ENCODE data around the gene MTCH1. TPM values are rescaled to one million over a fixed set of nuclear protein-coding genes. Genes with fewer than 3 reads are reported as not detected.
A peak's percentile ranks its signal among the peaks of the same experiment; 100 is the strongest.
"Not testable (repeated sequence)": the region's sequence is repeated elsewhere in the genome, so short reads cannot be mapped to it uniquely, and the experiment has no call there.

MTCH1 gene
- total RNA-seq, 1 donor from 2014 or later, result 216 TPM

GRCh38 chr6:37004044-37004980 is 18.3 kb upstream of the MTCH1 start:
- DNase-seq, result peak; percentile 61
- intact Hi-C loops (cut with micrococcal nuclease), result no loop called here
- peak; percentile 50 for ATAC-seq

DNA sequence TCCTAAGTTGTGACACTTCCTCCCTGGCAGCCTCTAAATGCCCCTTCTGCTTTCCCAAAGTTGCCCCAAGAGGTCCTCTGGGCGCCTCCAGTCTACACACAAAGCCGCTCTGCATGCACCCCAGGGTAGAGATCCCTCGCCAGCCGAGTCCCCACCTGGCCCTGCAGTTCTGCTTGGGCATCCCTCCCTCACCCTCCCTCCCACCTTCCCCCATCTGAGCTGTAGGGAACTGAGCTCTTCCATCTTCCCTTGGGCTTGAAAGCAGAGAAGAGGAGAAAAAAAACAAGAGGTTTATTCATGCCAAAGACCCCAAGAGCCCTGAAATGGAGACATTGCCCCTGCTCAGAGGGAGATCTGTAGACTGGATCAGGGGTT is 13.7 kb upstream of the MTCH1 start:
- DNase-seq, result no peak
- no peak for ATAC-seq
- intact Hi-C loops (cut with micrococcal nuclease), result no loop called here

- ATAC-seq (peak; percentile 18), DNase-seq (peak; percentile 37)
- intact Hi-C loops (cut with micrococcal nuclease), result no loop called here
Observed at GRCh38 chr6:36999061-36999750, 13.2 kb upstream of the MTCH1 start.

GRCh38 chr6:36998723-36999038 is 12.7 kb upstream of the MTCH1 start:
- no peak for ATAC-seq
- no peak for DNase-seq
- intact Hi-C loops (cut with micrococcal nuclease), result no loop called here

GRCh38 chr6:36997811-36998722 is 12.1 kb upstream of the MTCH1 start:
- intact Hi-C loops (cut with micrococcal nuclease), result no loop called here
- peak; percentile 87 for ATAC-seq
- DNase-seq, result peak; percentile 79

DNA sequence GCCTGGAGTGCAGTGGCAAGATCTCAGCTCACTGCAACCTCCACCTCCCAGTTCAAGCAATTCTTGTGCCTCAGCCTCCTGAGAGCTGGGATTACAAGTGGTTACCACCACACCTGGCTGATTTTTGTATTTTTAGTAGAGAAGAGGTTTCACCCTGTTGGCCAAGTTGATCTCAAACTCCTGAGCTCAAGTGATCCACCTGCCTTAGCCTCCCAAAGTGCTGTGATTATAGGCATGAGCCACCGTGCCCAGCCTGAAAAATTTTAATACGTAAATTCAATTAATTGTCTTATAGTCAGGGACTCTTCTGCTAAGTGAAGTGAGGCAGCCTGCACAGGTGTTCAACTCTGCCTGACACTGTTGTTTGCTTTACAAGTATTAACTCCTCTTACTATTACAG is 4.4 kb upstream of the MTCH1 start:
- intact Hi-C loops (cut with micrococcal nuclease); DNase-seq; ATAC-seq: not testable (repeated sequence)

GRCh38 chr6:36989264-36989663 is 3.3 kb upstream of the MTCH1 start:
- intact Hi-C loops (cut with micrococcal nuclease), result no loop called here

DNA sequence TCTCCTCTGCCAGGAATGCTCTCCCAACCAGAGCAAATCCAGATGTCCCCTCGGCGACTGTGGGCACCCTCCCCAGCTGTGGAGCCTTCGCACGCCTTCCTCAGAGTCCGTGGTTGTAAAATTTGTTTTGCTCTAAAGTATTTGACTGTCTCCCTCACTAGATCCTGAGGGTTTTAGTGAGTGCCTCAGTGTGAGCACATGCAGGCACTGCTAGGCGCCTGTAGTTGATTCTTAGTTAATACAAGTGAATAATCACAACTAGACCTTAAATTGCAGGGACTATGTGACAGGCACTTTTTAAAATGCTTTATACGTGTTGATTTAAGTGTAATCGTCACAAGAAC is 680 bp upstream of the MTCH1 start:
- DNase-seq (no peak), ATAC-seq (no peak)
- intact Hi-C loops (cut with micrococcal nuclease), result no loop called here

More at GRCh38 chr6:36989264-36989663, 3.3 kb upstream of the MTCH1 start:
- DNase-seq (no peak), ATAC-seq (no peak)

GRCh38 chr6:36985417-36985807 is 584 bp downstream of the MTCH1 start:
- intact Hi-C loops (cut with micrococcal nuclease), result no loop called here
- no peak for DNase-seq

GRCh38 chr6:36984581-36985416 is 1.2 kb downstream of the MTCH1 start:
- DNase-seq, result peak; percentile 30
- intact Hi-C loops (cut with micrococcal nuclease), result no loop called here
- ATAC-seq, result no peak

More at GRCh38 chr6:36985417-36985807, 584 bp downstream of the MTCH1 start:
- no peak for ATAC-seq

DNA sequence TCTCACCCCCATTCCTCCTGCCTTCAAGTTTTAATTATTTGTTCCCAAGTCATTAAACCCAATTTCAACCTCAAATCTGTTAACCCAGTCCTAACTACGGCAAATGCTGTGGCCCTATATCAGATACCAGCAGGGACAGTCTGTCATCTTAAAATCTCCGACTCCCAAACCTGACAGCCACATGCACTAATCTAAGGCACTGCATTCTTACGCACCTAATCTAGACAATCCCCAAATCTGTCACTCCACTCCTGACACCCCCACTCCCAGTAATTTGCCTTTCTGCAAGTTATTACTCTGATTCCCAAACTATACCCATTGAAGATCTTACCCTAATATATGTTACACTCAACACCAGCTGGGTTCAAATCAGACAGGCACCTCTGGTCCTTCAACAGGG is 2.5 kb downstream of the MTCH1 start:
- DNase-seq (no peak), ATAC-seq (no peak)
- intact Hi-C loops (cut with micrococcal nuclease), result no loop called here

DNA sequence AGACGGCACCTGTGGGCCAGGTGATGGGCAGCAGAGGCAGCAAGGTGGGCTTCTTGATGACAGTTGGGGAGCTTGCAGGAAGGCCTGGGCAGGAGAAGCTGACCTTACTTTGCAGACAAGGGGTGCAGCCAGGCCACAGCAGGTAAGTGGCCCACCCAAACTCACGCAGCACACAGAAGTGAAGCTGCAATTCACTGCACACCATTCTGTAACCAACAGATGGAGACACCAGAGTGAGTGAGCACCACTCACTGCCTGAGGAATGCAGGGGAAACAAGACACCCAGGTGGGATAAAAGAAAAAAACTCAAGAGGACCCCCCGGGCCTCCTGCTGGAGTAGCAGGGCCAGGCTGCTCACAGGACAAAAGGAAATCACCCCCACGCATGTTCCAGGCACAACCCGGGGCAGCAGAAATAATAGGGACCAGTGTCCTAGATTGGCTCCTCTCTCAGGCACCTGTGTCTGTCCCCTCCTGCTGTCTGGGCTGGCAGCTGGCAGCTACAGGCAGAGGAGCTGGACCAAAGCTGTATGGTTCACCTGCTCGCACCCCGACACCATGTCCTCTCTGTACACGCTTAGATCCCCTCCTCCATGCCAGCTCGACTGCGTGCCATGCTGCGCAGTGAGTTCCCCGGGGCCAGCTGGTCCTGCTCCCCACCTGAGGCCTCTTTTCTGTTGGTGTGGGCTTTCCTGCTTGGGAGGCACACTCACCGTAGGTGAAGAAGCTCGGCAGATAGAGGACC is 4.9 kb downstream of the MTCH1 start:
- no peak for ATAC-seq
- intact Hi-C loops (cut with micrococcal nuclease), result no loop called here

GRCh38 chr6:36980129-36980528 is 5.9 kb downstream of the MTCH1 start:
- ATAC-seq, result peak; percentile 11
- intact Hi-C loops (cut with micrococcal nuclease), result no loop called here

More for the DNA sequence above, 4.9 kb downstream of the MTCH1 start:
- no peak for DNase-seq

DNA sequence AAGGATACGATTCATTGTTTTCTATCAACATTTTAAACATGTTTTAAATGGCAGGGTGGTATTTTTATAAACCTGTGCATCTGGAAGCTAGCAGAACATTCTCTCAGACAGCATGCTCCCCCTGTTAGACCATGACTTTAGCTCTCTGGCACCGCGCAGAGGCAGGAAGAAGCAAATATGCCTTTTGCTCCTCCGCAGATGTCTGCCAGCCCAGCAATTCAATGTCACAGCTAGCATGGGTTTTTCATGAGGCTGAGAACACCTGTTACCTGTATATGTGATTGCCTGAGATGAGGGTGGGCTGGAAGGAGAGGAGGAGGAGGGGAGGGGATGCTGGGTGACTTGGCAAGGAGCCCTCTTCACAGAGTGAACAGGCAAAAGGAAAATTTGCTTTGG is 6.7 kb downstream of the MTCH1 start:
- ATAC-seq (peak; percentile 75), DNase-seq (peak; percentile 68)
- intact Hi-C loops (cut with micrococcal nuclease), result loop anchor here (10.0 kb wide), 1 partner anchor 85 kb away; no protein-coding TSS in a partner anchor

More at GRCh38 chr6:36980129-36980528, 5.9 kb downstream of the MTCH1 start:
- DNase-seq, result no peak

DNA sequence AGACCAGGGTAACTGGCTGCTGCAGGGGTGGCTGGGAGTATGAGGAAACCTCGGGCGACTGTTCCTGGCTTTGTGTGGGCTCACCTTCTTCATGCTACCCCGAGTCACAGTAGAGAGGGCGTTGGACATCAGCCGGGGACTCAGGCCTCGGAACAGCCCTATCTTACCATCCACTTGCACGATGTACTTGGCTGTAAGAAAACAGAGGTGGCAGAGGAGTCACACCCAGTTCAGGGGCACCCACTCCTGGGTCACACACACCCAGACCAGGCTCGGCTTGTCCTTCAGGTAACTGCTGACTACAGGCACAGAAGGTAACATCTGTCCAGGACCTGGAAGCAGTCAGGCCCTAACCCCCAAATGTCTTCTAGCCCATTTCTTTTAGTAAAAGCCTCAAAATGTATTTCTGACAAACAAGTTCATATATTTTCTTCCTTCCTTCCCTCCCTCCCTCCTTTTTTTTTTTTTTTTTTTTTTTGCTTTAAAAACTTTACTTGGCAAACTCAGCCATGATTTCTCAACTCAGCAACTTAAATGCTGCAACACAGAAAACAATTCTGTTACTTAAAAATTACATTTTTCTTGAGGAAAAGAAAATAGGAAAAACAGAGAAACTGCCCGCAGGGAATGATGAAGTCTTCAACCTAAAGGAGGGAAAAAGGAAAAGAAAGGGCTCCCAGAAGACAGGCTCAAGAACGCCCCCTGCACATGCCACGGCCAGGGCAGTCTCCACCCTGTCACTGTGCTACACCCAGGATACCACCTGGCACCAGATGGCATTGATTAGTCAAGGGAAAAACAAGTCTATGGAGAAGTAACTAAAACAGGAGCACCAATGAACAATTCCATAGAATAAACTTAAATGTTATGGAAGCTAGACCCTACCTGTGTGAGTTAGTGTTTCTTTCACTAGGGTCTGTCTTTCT is 7.3 kb downstream of the MTCH1 start:
- DNase-seq (no peak), ATAC-seq (peak; percentile 10)
- intact Hi-C loops (cut with micrococcal nuclease), result loop anchor here (10.0 kb wide), 1 partner anchor 84 kb away; no protein-coding TSS in a partner anchor

DNA sequence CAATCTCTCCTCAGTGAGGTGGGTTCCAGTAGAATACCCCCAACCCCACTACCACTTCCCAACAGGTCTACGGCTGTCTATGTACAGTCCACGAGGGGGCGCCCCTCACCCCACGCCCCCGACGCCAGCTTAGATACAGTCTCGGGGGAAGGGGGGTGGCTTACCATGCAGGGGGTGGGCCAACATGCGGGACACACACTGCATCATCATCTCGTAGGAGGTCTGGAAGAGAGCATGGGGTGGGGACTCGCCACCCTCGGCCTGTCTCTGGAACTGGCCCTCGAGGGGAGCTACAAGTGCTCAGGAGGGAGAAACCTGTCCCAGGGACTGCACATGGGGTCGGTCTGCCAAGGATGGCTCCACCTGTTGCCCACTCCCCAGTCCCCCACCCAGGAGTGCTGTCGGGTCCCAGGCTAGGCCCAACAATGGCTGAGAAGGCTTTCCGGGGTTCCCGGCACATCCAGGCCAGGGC is 8.5 kb downstream of the MTCH1 start:
- intact Hi-C loops (cut with micrococcal nuclease), result loop anchor here (10.0 kb wide), 1 partner anchor 83 kb away; no protein-coding TSS in a partner anchor
- no peak for DNase-seq
- ATAC-seq, result no peak

DNA sequence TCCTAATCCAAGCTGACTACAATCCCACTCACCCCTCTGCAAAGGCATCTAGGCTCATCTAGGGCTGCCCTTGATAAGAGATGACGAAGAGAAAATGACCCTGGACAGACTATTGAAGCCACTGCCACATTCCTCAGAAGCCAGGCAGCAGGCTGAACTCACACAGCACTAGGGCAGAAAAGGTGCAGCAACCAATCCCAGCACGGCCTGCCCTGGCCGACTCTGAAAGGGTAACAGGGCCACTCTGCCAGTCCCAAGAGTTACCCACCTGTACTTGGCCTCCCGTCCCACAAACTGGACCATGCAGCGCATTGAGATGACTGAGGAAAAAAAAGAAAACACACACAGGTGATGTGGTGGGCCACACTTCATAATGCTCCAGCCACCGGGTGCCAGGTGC is 9.1 kb downstream of the MTCH1 start:
- ATAC-seq, result no peak
- no peak for DNase-seq
- intact Hi-C loops (cut with micrococcal nuclease), result loop anchor here (10.0 kb wide), 1 partner anchor 82 kb away; no protein-coding TSS in a partner anchor
